GM12878 (cell line): ENCODE measurements around the gene MICAL3. TPM values are rescaled to one million over a fixed set of nuclear protein-coding genes. Genes with fewer than 3 reads are reported as not detected.

Experiments used
- ATAC-seq: fragments of 200-7000 bp; cut with Tn5 transposase; 3 replicates; pipeline ENCODE4 v1.9.1; 2020; ENCODE audit warnings: mild to moderate bottlenecking, moderate library complexity
- BruUV-seq: library from RNA; stranded (reverse); fragments of 400-500 nt; replicated peaks from 2 replicates; lab custom pipeline; 2021; lab: Mats Ljungman, UMichigan
- CTCF ChIA-PET: fragments of 300-600 bp; sonication (Branson Sonifier 250); formaldehyde crosslinking; extraction: SDS; loops from one replicate; lab custom pipeline; 2021; ENCODE audit warnings: inconsistent platforms; lab: Yijun Ruan, JAX
- POLR2A ChIA-PET: fragments of 350-600 bp; formaldehyde crosslinking; extraction: SDS; loops from one replicate; lab custom pipeline; 2021; ENCODE audit warnings: inconsistent platforms; lab: Charles Lee
- RAD21 ChIA-PET: fragments of 300-600 bp; sonication (Branson Sonifier 250); formaldehyde crosslinking; loops from one replicate; lab custom pipeline; 2023; ENCODE audit warnings: antibody characterized with exemption; ENCODE audit not compliant: unreplicated experiment; lab: Charles Lee
- SMC1A ChIA-PET: fragments of 300-600 bp; sonication (Branson Sonifier 250); formaldehyde crosslinking; loops from one replicate; lab custom pipeline; 2023; ENCODE audit not compliant: unreplicated experiment, uncharacterized antibody; lab: Charles Lee
- DNase-seq: peaks from one replicate; pipeline ENCODE4 v3.0.0-alpha.2; 2011; ENCODE audit warnings: low read depth, low spot score
- FAIRE-seq: peaks from 3 replicates; lab custom pipeline; 2011; peaks lifted over from hg19 to GRCh38; lab: Jason Lieb, UNC
- H2AFZ ChIP-seq: 2 replicates; pipeline ENCODE4 v1.6.0; 2011; ENCODE audit warnings: low read depth, low read length, control low read depth; ENCODE audit not compliant: control insufficient read depth
- H3K27ac ChIP-seq: 2 replicates; pipeline ENCODE4 v1.5.1; 2011; ENCODE audit warnings: control low read depth; ENCODE audit not compliant: control insufficient read depth, insufficient read depth
- H3K27me3 ChIP-seq, 2 experiments: replicated peaks in 1 of 2; 2 replicates each; pipeline versions ENCODE4 v1.6.0 to v1.6.1; 2011; ENCODE audit warnings: low read length in 1 of 2; ENCODE audit not compliant: control insufficient read depth in 2 of 2, insufficient read depth in 2 of 2
- H3K36me3 ChIP-seq, 2 experiments: 2 replicates each; pipeline ENCODE4 v1.5.1; 2011; ENCODE audit warnings: low read length in 1 of 2; ENCODE audit not compliant: control insufficient read depth in 2 of 2, insufficient read depth in 2 of 2
- H3K4me1 ChIP-seq: 2 replicates; pipeline ENCODE4 v1.6.1; 2011; ENCODE audit warnings: mild to moderate bottlenecking, low read length, moderate library complexity, mixed read lengths; ENCODE audit not compliant: control insufficient read depth, insufficient read depth
- H3K4me2 ChIP-seq: 2 replicates; pipeline ENCODE4 v1.6.0; 2011; ENCODE audit warnings: control low read depth; ENCODE audit not compliant: control insufficient read depth, insufficient read depth
- H3K4me3 ChIP-seq: fragments of 200-600 bp; sonication (generic); 2 replicates; pipeline ENCODE4 v1.5.1; 2016
- H3K79me2 ChIP-seq: 2 replicates; pipeline ENCODE4 v1.6.0; 2011; ENCODE audit warnings: low read length; ENCODE audit not compliant: control insufficient read depth, insufficient read depth
- H3K9ac ChIP-seq: 2 replicates; pipeline ENCODE4 v1.8.0; 2011; ENCODE audit warnings: low read length, control low read depth, mixed read lengths; ENCODE audit not compliant: control insufficient read depth, insufficient read depth
- H3K9me3 ChIP-seq: replicated peaks from 3 replicates; pipeline ENCODE4 v1.5.1; 2011; ENCODE audit warnings: mild to moderate bottlenecking, low read length; ENCODE audit not compliant: control insufficient read depth, insufficient read depth
- H4K20me1 ChIP-seq: 2 replicates; pipeline ENCODE4 v1.6.0; 2011; ENCODE audit not compliant: control insufficient read depth, insufficient read depth
- ASH2L ChIP-seq: fragments of 300-600, 200-600 bp; sonication (generic); IDR thresholded peaks from 2 replicates; pipeline ENCODE4 v1.6.1; 2017; ENCODE audit warnings: low read depth, mild to moderate bottlenecking, borderline replicate concordance
- BCLAF1 ChIP-seq: fragments of 450-650 bp; IDR thresholded peaks from 2 replicates; pipeline ENCODE4 v1.6.1; 2017; ENCODE audit warnings: antibody characterized with exemption, mild to moderate bottlenecking, moderate library complexity
- GABPA ChIP-seq: IDR thresholded peaks from 2 replicates; pipeline ENCODE4 v1.6.1; 2014; ENCODE audit warnings: antibody characterized with exemption, low read depth, mild to moderate bottlenecking, inconsistent platforms
- HDAC2 ChIP-seq: fragments of 200-600 bp; sonication (generic); IDR thresholded peaks from 2 replicates; pipeline ENCODE4 v1.6.1; 2017
- HDAC6 ChIP-seq: fragments of 200-600 bp; sonication (generic); IDR thresholded peaks from one replicate; pipeline ENCODE4 v1.8.0; 2017; ENCODE audit warnings: antibody characterized with exemption; ENCODE audit not compliant: unreplicated experiment
- KAT2A ChIP-seq: conservative IDR thresholded peaks from 2 replicates; pipeline ENCODE4 v1.6.1; 2011; ENCODE audit warnings: low read depth, low read length; ENCODE audit not compliant: control insufficient read depth
- KLF5 ChIP-seq: fragments of 450-650 bp; IDR thresholded peaks from 2 replicates; pipeline ENCODE4 v1.6.1; 2014; ENCODE audit warnings: mild to moderate bottlenecking; ENCODE audit not compliant: partially characterized antibody
- PAX8 ChIP-seq: fragments of 450-650 bp; IDR thresholded peaks from 2 replicates; pipeline ENCODE4 v1.6.1; 2017; ENCODE audit warnings: mild to moderate bottlenecking, moderate library complexity
- POU2F2 ChIP-seq: IDR thresholded peaks from 3 replicates; pipeline ENCODE4 v1.6.1; 2011; ENCODE audit warnings: low read depth, mild to moderate bottlenecking, low read length, borderline replicate concordance
- RAD51 ChIP-seq: fragments of 450-650 bp; IDR thresholded peaks from 2 replicates; pipeline ENCODE4 v1.6.1; 2016; ENCODE audit warnings: moderate library complexity, mild to moderate bottlenecking, inconsistent platforms
- STAT1 ChIP-seq: fragments of 450-650 bp; conservative IDR thresholded peaks from 2 replicates; pipeline ENCODE4 v1.6.1; 2014; ENCODE audit warnings: antibody characterized with exemption, mild to moderate bottlenecking
- TCF12 ChIP-seq: IDR thresholded peaks from 2 replicates; pipeline ENCODE4 v1.6.1; 2011; ENCODE audit warnings: low read depth, mild to moderate bottlenecking, low read length
- USF1 ChIP-seq: IDR thresholded peaks from 2 replicates; pipeline ENCODE4 v1.6.1; 2011; ENCODE audit warnings: borderline replicate concordance, low read depth, mild to moderate bottlenecking, moderate library complexity, mixed read lengths, low read length; ENCODE audit not compliant: insufficient read depth; ENCODE audit errors: extremely low read length
- ZNF384 ChIP-seq: IDR thresholded peaks from 2 replicates; pipeline ENCODE4 v1.6.1; 2012; ENCODE audit warnings: low read depth, mild to moderate bottlenecking, low read length, improper control_type of control experiment, borderline replicate concordance
- WGBS: methylation state at CpG from one replicate; pipeline ENCODE4 v1.1.6; 2016; ENCODE audit warnings: low lambda C conversion rate; ENCODE audit not compliant: insufficient replicate concordance, insufficient coverage; ENCODE audit errors: missing lambda C conversion rate; 5-methylcytosine and 5-hydroxymethylcytosine counted together
- in situ Hi-C: fragments of 300-500 bp; cut with MboI; formaldehyde crosslinking; loops from 9 replicates; pipeline ENCODE4 v1.14.3; 2018; ENCODE audit warnings: mixed read lengths
- intact Hi-C: fragments of 100-400 bp; cut with micrococcal nuclease; formaldehyde crosslinking; loops from one replicate; pipeline ENCODE4 v1.14.2; 2022; ENCODE audit not compliant: unreplicated experiment
- polyA plus RNA-seq, 11 experiments: library from polyadenylated mRNA; depleted of rRNA in 4 of 11; unstranded in 6 of 11; stranded (reverse) in 5 of 11; fragments of >200 nt; fragmentation: Nextera tagmentation in 4 of 11; fragmentation: Illumina TruSeq in 1 of 11; extraction: Ambion mirVana in 4 of 11; extraction: Trizol in 1 of 11; gene quantifications; 1 replicate in 1 of 11; 2 replicates in 10 of 11; pipeline versions ENCODE4 v1.2.1 to v1.2.3, GENCODE V29; 2011 to 2016; ENCODE audit warnings: inconsistent platforms in 2 of 11, missing spikeins in 2 of 11, low read depth in 1 of 11
- total RNA-seq, 4 experiments: library from RNA; depleted of rRNA in 3 of 4; stranded (reverse); fragments of >200 nt in 3 of 4; fragmentation: Illumina TruSeq in 1 of 4; extraction: Trizol in 1 of 4; gene quantifications; 2 replicates each; pipeline versions ENCODE4 v1.2.1 to v1.2.3, GENCODE V29; 2013 to 2021
- TF ChIP-seq, protein P1 (sequence below): fragments of 450-650 bp; formaldehyde crosslinking; IDR thresholded peaks from 2 replicates; pipeline ENCODE4 v1.5.0; 2022; ENCODE audit warnings: mild to moderate bottlenecking, missing genetic modification characterization

The MICAL3 gene
- total and polyA plus RNA-seq, 10 of the 15 experiments (the other 5 are each of a cell fraction or from before 2014, with no cell fraction given), result 2.6 to 92.2 (median 24.0) TPM

GRCh38 chr22:17945888-17946648, 78.3 kb downstream of the MICAL3 start:
- no peaks in the 10 kb centered on the region for H3K9me3 ChIP-seq
- H4K20me1 ChIP-seq, result peaks cover 8% of the 10 kb centered on the region
- no peak for DNase-seq
- no peaks in the 10 kb centered on the region for H3K27me3 ChIP-seq
- 57% methylated on average over 16 of the region's 16 CpGs for whole genome bisulfite sequencing
- intact Hi-C loops, result no loop called here
- H3K79me2 ChIP-seq, result peaks cover 17% of the 10 kb centered on the region
- peak overlapping the region; percentile 75 for H3K27ac ChIP-seq
- BruUV-seq, result no TSS peak
- CTCF ChIA-PET, result interaction anchor here (1.1 to 1.9 kb wide), 2 partner anchors 116 to 130 kb away, joined by 3 to 5 read pairs; no protein-coding TSS in a partner anchor
- peak overlapping the region; percentile 90 for H3K4me2 ChIP-seq
- RAD21 ChIA-PET, result interaction anchor here (1.3 kb wide), 1 partner anchor 115 kb away, joined by 3 read pairs; no protein-coding TSS in a partner anchor
- H3K9ac ChIP-seq, result peak overlapping the region; percentile 40; the same call in 1 of the 2 replicates
- SMC1A ChIA-PET, result interaction anchor here (0.9 to 1.1 kb wide), 2 partner anchors 51 to 54 kb away, joined by 3 read pairs; no protein-coding TSS in a partner anchor
- no peak overlapping the region for H2AFZ ChIP-seq
- in situ Hi-C loops, result no loop called here
- FAIRE-seq, result peak; percentile 78
- peaks cover 0 to 6% of the 10 kb centered on the region in 2 experiments; a peak in 2 of 4 replicates for H3K36me3 ChIP-seq
- peaks cover 25% of the 10 kb centered on the region for H3K4me1 ChIP-seq
- peak overlapping the region; percentile 5; the same call in 1 of the 2 replicates for H3K4me3 ChIP-seq
- peak; percentile 76 for ATAC-seq
- POLR2A ChIA-PET, result no interaction called here
- TF ChIP-seq TCF12 (0 out of 2 replicates have a peak, but pooled peaks have one; percentile 19), BCLAF1 (no peak), ASH2L (no peak), ZNF384 (no peak), POU2F2 (no peak), USF1 (no peak), HDAC6 (no peak), PAX8 (no peak), RAD51 (no peak), GABPA (no peak), STAT1 (no peak), KLF5 (no peak), HDAC2 (no peak), KAT2A (no peak)
- TF ChIP-seq, protein P1, sequence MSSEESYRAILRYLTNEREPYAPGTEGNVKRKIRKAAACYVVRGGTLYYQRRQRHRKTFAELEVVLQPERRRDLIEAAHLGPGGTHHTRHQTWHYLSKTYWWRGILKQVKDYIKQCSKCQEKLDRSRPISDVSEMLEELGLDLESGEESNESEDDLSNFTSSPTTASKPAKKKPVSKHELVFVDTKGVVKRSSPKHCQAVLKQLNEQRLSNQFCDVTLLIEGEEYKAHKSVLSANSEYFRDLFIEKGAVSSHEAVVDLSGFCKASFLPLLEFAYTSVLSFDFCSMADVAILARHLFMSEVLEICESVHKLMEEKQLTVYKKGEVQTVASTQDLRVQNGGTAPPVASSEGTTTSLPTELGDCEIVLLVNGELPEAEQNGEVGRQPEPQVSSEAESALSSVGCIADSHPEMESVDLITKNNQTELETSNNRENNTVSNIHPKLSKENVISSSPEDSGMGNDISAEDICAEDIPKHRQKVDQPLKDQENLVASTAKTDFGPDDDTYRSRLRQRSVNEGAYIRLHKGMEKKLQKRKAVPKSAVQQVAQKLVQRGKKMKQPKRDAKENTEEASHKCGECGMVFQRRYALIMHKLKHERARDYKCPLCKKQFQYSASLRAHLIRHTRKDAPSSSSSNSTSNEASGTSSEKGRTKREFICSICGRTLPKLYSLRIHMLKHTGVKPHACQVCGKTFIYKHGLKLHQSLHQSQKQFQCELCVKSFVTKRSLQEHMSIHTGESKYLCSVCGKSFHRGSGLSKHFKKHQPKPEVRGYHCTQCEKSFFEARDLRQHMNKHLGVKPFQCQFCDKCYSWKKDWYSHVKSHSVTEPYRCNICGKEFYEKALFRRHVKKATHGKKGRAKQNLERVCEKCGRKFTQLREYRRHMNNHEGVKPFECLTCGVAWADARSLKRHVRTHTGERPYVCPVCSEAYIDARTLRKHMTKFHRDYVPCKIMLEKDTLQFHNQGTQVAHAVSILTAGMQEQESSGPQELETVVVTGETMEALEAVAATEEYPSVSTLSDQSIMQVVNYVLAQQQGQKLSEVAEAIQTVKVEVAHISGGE (CRISPR knock-in tag), result no peak
